Glomerular visceral epithelial cell (primary cell): Measurements from ENCODE around the gene COL5A1.

Experiments
- DNase-seq: peaks from one replicate; pipeline ENCODE4 v3.0.0-alpha.2; 2016; ENCODE audit errors: extremely low spot score

COL5A1 gene

GRCh38 chr9:134813841-134814240 is 172.2 kb downstream of the COL5A1 start:
- no peak for DNase-seq

- no peak for DNase-seq
Measured at GRCh38 chr9:134814598-134815215, 173.1 kb downstream of the COL5A1 start.

- no peak for DNase-seq
Measured at GRCh38 chr9:134815435-134816214, 174.0 kb downstream of the COL5A1 start.

- DNase-seq, result no peak
Measured at GRCh38 chr9:134816264-134816663, 174.7 kb downstream of the COL5A1 start.

GRCh38 chr9:134818000-134818568 is 176.5 kb downstream of the COL5A1 start:
- no peak for DNase-seq

- no peak for DNase-seq
Measured at GRCh38 chr9:134818591-134818990, 177.0 kb downstream of the COL5A1 start.

GRCh38 chr9:134820901-134821300 is 179.3 kb downstream of the COL5A1 start:
- no peak for DNase-seq

GRCh38 chr9:134822541-134822940 is 180.9 kb downstream of the COL5A1 start:
- DNase-seq, result no peak

GRCh38 chr9:134823623-134824022 is 182.0 kb downstream of the COL5A1 start:
- no peak for DNase-seq

- DNase-seq, result no peak
Measured at GRCh38 chr9:134824583-134824982, 183.0 kb downstream of the COL5A1 start.

- DNase-seq, result no peak
Measured at GRCh38 chr9:134825025-134825424, 183.4 kb downstream of the COL5A1 start.

- no peak for DNase-seq
Measured at GRCh38 chr9:134826336-134827285, 185.0 kb downstream of the COL5A1 start.

- no peak for DNase-seq
Measured at GRCh38 chr9:134827559-134827958, 186.0 kb downstream of the COL5A1 start.

- no peak for DNase-seq
Measured at GRCh38 chr9:134827993-134828392, 186.4 kb downstream of the COL5A1 start.

- no peak for DNase-seq
Measured at GRCh38 chr9:134828892-134829291, 187.3 kb downstream of the COL5A1 start.

GRCh38 chr9:134829356-134829937 is 187.8 kb downstream of the COL5A1 start:
- no peak for DNase-seq

- DNase-seq, result no peak
Measured at GRCh38 chr9:134830126-134830525, 188.5 kb downstream of the COL5A1 start.

GRCh38 chr9:134830926-134831720 is 189.5 kb downstream of the COL5A1 start:
- DNase-seq, result no peak

- no peak for DNase-seq
Measured at GRCh38 chr9:134832471-134832870, 190.9 kb downstream of the COL5A1 start.

- no peak for DNase-seq
Measured at GRCh38 chr9:134833294-134833880, 191.8 kb downstream of the COL5A1 start.
